ENCODE measurements around the gene TNNC1. TPM values are rescaled to one million over a fixed set of nuclear protein-coding genes. Genes with fewer than 3 reads are reported as not detected.

The TNNC1 gene
- total RNA-seq, 1 experiment from 2014 or later = 16.5 TPM

DNA sequence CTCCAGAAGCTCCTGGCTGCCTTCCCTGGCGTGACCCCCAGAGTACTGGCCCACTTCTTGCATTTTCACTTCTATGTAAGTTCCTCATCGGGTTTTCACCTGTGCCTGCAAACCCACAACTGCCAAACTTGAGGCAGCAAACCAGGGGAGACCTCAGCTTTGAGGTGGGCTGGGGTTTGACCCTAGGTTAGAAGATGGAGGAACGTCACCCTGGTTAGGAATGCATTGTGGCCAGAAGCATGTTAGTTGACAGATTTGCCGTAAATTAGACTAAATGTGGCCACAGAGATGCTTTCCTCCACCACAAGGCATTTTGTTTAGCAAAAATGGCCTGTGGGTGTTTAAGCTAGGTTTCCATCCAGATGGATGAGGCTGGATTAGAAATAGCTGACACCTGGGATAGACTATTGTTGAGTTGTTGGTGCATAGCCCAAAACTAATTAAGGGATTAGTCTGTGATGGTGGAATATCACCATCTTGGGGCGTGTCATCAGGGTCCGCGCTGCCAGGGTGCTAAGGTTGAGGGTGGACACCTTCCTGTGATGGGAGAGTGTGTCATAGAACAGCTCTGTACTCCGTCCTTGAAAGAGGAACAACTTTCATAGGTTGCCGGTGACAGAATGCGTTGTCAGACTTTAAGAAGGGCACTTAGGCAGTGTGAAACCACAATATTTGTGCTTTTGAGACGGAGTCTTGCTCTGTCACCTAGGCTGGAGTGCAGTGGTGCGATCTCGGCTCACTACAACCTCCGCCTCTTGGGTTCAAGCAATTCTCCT, 5.1 kb upstream of the TNNC1 start:
- DNase-seq (ENCODE audit: low spot score) = no peak

DNA sequence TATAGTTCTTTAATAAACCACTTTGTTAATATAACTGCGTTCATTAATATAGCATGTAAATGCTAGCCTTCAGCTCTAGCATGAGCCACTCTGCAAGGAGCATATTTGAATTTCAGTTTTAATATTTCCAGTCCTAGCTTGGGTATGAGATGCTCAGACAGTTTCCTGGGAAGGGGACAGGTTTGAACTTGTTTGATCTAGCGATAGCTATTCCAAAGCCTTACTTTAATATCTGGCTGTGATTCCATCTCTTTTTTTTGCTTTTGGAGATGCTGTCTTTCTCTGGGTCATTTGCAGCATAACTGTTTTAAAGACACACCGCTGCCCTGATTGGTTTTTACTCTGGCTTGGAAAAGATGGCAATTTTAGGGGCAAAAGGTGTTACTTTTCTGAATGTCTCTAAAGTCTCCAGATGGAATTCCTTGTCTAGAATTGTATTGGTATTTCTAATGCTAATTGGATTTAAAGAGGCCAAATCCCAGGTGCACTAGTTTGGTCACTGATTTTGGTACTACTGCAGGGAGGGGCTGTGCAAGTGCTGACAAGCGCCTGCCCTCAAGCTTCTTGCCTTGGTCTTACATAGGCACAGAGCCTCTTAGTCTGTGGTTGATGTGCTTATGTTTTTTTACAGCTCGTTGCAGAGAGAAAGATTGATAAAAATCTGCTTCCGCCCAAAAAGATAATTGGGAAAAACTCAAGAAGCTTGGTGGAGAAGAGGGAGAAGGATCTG, 4.4 kb upstream of the TNNC1 start:
- no peak for DNase-seq (ENCODE audit: low spot score)

DNA sequence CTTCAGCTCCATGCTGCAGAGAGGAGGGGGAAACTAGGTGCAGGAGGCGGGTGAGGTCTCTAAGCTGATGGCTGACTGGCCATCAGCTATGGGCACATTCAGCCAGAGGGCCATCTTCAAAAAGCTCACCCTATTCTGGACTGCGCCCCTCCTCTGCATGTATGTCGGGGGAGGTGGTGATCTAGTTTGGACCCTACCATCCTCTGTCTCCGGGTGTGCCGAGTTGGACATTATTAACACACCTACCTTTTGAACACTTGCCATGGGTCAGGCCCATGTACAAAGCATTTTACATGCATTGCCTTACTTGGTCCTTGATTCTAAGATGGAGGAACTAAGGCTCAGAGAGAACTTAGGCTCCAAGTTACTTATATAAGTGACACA, 3.0 kb upstream of the TNNC1 start:
- no peak for DNase-seq (ENCODE audit: low spot score)

DNA sequence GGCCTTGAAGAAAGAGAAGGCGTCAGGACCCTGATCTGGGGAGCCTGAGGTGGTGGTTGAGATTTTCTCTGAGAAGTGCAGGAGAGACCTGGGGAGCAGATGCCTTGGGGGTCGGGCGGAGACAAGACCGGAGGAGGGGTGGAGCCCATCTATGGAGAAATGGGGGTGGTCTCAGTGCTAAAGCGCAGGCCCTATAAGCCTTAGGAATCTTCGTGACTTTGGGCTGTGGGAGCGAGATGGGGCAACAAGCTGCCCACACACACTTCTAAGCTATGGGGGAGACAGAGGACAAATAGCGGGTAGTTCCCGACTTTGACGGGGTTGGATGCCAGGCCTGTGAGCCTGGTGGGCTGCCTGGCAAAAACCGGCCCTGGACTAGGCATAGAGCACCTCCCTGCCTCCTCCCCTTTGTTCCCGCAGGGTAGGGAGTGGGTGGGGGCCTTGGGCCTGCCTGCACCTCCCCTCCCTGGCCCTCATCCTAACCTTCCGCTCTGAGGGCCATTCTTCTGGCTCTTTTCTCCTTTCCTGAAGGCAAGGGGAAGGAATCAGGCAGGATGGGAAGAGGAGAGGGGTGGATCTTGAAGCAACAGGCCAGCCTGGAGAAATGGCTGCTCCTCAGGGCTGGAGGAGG, 2.4 kb upstream of the TNNC1 start:
- DNase-seq (ENCODE audit: low spot score) = no peak

DNA sequence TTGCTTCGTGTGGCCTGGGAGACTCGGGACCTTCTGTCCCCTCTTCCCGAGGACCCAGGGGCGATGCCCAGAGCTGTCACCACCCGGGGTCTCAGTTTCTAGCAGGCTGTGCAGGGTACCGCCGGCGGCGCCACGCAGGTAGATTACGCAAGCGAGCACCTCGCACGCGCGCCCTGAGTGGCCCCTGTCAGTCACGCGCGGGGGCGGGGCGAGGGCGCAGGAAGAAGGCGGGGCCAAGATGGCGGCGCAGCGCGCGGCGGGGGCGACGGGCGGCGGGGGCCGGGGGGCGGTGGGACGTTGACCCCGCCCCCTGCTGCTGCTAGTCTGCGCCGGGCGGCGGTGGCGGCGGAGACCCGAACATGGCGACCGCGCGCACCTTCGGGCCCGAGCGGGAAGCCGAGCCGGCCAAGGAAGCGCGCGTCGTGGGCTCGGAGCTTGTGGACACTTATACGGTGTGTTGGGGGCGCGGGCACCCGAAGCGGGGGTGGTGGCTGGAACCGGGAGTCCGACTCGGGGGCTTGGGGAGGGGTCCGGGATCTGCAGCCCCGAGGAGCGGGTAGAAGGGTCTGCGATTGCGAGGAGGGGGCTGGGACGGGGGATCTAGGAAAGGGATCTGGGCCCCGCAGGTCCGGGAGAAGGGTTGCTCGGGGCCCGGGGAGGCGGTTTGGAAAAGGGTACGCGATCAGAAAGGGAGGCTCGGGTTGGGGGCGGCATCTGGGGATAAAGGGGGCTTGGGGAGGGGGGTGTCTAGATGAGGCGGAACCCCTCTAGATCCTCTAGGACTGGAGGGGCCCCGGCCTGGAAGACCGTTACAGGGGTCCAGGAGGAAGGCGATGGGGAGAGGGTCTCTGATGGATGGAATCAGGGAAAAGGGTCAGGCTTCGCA, 1.7 kb upstream of the TNNC1 start, which contains the start of gene NISCH:
TSS of gene NISCH (plus strand) at position 322 of the 886 bp plus-strand sequence. CDS start at position 360, 38 bp downstream.
- DNase-seq (ENCODE audit: low spot score) = peak; percentile 46

DNA sequence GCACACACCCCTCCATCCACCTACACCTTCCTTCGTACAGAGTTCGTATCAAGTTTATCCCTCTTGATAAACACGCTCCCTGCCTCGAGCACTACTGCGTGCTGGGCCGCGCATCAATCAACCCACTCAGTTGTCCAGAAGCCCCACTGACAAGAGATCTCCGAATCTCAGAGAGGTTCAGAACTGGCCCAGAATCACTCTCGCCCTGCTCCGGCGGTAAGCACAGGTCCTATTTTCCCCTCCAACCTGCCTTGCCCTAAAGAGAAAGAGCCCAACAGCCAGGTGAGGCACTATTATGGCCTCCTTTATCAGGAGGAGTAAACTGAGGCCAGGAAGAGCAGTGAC, 1.1 kb upstream of the TNNC1 start:
- DNase-seq (ENCODE audit: low spot score) = no peak

DNA sequence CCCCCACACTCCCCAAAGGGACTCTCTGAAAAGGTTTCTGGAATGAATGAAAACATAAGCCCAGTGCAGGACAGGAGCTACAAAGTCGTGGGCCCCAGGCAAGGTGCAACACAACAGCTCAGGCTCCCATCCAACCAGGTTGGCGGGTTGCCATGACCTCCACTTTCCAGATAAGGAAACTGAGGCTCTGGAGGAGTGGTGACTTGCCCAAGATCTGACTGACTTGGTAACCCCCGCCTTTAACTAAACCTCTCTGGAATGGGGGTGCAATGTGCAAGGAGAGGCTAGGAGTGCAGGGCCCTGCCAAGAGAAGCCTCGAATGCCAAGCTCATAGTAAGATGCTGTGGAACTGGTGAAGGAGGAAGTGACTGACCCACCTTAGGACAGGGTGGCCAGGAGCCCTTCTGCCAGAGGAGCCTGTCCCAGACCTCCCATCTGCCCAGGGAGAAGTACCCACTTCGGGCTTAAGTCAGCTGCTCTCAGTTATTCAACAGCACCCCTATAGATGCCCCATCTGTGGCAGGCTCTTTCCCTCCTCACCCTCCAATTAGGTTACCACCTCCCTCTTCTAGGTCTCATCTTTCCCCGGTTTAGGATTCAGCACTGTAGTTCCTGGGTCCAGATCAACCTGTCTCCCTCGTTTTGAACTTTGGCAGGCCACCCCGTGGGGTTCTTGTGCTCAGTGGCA, 553 bp upstream of the TNNC1 start:
- DNase-seq (ENCODE audit: low spot score) = no peak

DNA sequence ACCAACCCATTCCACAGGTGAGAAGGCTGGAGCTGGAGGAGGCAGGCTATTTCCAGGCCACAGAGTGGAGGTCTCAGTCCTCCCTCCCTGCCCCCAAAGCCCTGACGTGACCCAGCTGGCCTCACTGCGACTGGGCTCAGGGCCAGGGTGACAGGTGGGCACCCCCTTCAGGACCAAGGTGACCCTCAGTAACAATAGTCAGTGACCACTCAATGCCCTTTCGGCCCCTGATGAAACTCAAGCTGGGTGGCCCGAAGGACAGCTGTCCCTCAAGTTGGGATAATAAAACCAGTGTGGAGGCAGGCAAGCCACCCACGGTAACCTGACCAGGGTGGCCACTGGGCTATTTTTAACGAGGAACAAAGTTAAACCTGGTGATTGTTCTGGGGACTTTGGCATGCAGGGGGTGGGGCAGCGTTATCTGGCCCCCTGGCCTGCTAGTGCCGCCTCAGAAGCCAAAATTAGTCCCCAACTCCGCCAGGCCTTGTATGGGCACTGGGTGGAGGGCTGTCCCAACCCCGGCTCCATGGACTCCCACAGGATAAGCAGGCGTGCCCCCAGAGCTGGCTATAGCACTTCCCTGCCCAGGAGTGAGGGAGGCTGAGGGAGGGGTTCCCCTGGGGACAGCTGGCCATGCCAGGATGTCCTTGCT, 1.1 kb downstream of the TNNC1 start:
- DNase-seq (ENCODE audit: low spot score) = no peak

DNA sequence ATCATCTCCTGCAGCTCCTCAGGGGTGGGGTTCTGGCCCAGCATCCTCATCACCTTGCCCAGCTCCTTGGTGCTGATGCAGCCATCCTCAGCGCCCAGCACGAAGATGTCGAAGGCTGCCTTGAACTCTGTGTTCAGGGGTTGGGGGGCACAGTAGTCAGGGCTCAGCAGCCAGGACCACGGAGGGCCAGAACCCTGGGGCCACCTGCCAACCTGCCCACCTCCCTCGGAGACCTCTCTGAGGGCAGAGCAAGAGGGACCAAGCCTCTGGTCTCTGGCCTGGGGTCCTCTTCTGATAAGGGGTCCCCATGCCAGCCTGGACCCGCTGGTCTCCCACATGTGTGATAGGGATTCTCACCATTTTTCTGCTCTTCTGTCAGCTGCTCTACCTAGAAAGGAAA, 1.7 kb downstream of the TNNC1 start:
- DNase-seq (ENCODE audit: low spot score) = no peak

DNA sequence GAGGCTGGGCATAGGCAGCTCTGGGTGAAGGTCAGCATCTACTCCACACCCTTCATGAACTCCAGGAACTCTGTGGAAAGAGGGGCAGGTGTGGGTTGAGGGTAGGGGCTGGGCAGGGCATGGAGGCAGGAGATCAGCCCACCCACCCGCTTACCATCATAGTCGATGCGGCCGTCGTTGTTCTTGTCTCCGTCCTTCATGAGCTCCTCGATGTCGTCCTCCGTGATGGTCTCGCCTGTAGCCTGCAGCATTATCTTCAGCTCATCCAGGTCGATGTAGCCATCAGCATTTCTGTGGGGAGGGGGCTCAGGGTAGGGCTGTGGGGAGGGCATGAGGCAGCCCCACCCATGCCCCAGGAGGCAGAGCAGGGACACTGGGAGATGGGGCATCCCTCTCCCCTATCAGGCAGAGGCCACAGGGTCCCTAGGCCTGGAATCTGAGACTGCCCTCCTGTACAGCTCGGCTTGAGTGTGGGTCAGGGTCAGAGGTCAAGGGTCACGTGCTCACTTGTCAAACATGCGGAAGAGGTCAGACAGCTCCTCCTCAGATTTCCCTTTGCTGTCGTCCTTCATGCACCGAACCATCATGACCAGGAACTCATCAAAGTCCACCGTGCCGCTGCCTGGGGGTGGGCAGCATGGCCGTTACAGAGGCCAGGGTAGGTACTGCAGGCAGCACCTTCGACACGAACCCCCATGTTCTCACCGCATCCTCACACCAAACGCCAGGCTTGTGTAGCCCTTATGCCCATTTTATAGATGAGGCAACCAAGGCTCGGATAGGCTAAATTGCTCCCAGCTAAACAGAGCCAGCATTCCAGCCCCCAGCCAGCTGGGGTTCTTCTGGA, 2.4 kb downstream of the TNNC1 start:
- no peak for DNase-seq (ENCODE audit: low spot score)

DNA sequence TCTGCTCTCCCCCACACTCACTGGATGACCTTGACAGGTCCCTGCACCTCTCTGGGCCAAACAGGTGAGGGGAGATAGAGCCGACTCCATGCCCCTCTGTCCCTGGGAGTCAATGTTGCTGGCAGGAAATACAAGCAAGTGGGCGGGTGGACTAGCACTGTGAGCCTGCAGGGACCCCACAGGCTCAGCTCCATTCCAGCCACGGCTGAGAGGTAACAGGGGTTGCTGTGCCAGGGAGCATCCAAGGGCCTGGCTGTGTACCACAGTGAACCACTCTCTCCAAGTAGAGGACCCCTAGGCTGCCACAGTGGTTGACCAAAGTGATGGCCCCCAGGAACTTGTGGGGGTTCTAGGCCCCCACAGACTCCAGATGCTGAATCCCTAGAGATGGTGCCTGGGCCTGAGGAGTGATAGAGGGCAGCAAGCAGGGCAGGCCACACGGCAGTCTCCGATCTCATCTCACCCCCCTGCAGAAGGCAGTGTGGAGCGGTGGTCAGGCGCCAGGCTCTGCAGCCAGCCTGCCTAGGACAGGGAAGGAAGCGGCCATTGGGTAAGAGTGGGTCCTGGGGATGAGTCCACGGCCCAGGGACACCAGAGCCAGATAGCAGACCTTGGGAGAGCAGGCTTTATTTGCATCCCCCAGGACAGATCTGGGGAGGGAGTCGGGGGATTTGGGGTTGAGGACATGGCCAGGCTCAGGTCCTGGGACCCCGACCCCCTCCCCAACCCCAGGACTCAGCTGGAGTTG, 3.2 kb downstream of the TNNC1 start:
- no peak for DNase-seq (ENCODE audit: low spot score)

DNA sequence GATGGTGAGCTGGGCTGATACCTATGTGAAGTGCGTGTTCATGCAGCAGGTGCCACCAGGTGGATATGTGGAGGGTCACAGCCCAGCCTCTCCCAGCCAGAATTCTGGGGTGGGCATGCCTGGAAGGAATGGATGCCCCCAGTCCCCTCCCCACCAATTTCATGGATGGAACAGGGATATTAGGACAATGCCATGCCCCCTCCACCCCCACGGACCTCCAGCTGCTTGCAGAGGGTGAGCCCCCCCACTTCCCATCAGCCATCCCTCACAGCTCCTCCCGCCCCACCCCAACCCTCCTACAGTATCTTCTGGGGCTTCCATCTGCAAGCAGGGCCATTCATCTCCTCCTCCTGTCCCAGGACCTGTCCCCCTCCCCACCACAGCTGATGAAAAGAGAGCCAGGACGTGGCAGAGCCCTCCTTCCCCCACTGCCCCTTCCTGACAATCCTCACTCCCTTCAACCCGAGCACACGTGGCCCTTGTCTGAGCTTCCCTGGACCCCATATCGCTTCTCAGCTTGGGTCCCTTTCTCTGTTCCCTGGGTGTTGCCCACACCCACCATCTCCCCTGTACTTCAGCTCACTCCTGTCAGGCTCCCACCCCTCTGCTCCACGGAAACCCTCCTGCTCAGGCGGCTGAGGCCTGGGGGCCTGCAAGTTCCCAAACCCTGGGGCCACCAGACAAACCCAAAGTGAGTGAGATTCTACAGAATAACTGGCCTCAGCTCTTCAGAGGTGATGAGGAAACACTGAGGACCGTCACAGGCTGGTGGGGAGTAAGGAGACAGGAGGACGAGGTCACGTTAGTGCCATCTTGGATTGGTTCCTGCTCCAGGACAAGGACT, 6.1 kb downstream of the TNNC1 start:
- DNase-seq (ENCODE audit: low spot score) = no peak

DNA sequence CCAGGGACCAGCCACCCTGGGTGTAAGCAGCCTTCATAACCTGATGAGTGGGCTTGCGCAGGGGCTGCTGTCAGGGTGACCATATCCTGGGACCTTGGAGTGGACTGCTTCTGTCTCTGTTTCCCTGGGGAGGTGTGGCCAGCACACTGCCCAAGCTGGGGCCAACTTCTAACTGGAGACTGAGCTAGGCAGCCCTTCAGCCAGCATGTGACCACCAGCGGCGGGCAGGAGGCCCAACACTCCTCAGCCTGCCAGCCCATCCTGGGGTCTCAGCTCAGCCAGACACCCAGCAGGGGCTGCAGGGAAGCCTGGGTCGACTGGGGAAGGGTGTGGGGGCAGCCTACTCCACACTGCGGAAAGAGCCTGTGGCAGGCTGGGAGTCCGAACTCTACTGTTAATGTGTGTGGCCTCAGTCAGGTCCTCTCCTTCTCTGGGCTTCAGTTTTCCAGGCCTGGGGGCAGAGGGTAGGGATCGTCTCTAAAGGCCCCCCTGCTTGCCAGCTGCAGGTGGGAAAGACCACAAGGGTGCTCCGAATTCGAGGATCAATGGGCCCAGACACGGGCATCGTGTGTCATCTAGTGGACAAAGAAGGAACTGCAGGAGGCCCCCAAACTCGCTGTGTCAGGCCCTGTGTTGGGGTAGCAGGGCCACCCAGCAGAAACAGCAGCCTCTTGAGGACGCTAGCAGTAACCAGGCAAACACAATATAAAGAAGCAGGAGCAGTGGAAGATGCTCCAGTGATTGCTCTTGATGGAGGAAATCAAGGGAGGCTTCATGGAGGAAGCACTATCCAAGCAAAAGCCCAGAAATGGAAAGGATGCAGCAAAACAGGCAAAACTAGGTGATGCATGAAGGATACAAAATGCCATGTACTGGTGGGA, 7.0 kb downstream of the TNNC1 start:
- peak; percentile 59 for DNase-seq (ENCODE audit: low spot score)

DNA sequence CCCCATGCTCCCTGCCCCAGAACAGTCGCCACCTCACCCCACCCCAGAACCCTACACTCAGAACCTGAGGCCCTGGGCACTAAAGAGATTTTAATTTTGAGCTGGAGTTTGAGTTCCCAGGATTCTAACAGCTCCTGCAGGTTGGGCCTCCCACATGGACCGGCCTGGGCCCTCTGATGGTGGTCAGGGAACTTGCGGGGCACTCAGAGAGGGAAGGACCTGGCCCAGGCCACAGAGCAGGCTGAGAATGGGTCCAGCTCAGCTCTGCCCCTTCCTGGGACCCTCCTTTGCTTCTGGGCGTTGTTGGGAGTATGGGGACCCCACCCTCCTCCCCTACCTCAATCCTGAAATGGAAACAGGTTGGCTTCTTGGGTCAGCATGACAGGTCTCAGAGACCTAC, 7.8 kb downstream of the TNNC1 start:
- no peak for DNase-seq (ENCODE audit: low spot score)

DNA sequence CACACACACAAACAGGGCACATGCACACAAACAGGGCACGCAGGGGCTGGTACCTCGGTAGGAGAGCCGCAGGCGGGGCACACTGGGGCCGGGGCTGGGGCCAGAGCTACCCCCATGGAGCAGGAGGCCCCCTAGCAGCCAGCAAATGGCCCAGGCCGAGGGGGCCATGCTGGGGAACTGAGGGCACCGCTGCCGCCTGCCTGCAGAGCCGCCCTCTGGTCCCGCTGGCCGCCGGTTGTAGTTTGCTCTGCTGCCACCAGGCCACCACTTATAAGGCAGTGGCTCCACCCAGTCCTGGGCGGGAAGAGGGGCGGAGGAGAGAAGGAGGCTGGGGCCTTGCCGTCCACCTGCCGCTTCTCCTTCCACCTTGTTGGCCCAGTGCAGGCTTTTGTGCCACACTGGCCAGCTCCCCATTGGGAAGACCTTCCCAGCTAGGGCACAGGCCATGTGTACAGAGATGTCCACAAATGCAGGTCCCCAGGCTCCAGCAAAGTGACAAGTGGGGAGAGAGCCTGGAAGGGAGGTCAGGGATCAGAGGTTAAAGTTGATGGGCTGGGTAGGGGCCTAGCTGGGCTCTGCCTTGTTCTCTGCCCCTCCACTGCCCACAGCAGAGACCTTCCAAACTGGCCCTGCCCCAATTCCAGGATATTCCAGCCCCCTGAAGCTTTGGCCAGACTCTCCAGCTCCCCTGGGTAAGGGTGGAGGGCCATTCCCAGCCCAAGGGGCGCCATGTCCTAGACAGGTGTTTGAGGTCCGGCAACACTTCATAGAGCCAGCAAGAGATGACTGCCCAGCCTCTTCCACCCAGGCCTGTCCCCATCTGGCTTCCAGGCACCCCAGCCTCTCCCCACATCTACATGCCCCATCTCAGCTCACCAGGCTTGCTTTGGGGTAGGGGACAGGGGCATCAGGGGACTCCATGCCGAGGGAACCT, 8.7 kb downstream of the TNNC1 start, which contains the start of gene SEMA3G:
TSS of gene SEMA3G (minus strand) at position 244 of the 934 bp plus-strand sequence. CDS start at position 168, 76 bp downstream.
- peak; percentile 35 for DNase-seq (ENCODE audit: low spot score)
